ENCODE results near the gene TMTC2.

DNA sequence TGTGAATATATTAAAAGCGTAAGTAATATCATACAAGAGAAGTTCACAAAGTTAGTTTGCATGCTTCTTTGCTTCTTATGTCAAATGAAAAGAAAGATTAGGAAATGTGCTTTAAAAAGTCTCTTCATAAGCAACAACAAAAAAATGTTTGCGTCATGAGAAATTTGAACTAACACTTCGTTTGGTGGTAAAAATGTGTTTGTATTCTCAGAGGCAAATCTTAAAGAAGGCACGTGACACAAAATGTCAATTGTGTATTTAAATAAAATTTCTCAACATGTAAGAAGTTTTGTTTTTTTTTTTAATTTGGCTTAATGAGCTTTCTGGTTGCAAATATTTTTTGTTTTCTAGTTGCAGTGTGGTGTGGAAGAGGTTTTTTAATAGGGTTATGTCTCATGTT lies 93.8 kb downstream of the TMTC2 start:
- TF ChIP-seq ZNF24 (tag by site-specific recombination; IDR thresholded peaks at IDR 0.05) (no peak), MEIS1 (CRISPR knock-in tag; IDR thresholded peaks at IDR 0.05; ENCODE audit: borderline replicate concordance) (no peak), KLF16 (tag by site-specific recombination; IDR thresholded peaks at IDR 0.05) (no peak), ZNF10 (tag by site-specific recombination; IDR thresholded peaks at IDR 0.05) (no peak)
